Measurements from ENCODE around the gene CELF4.

GRCh38 chr18:37272841-37273240 is 292.8 kb downstream of the CELF4 start:
- no peak for TF ChIP-seq TAF1 (IDR thresholded peaks at IDR 0.05; ENCODE audit: borderline replicate concordance, low read depth, low read length)
- no peak for TF ChIP-seq POLR2A (IDR thresholded peaks at IDR 0.05; ENCODE audit: low read depth, low read length)
- TF ChIP-seq POLR2AphosphoS5 (IDR thresholded peaks at IDR 0.05; ENCODE audit: low read depth, low read length) = no peak

All from GM12892 (cell line).